Mesendoderm (in vitro differentiated cells): ENCODE data around the gene CPNE8.
"Not testable (repeated sequence)": the region's sequence is repeated elsewhere in the genome, so short reads cannot be mapped to it uniquely, and the experiment has no call there.

Source experiments
- DNase-seq: peaks from one replicate; pipeline ENCODE4 v3.0.0; 2013
- H2AK5ac ChIP-seq: 2 replicates; pipeline ENCODE4 v1.6.1; 2013; ENCODE audit warnings: low read length, inconsistent platforms
- H2BK120ac ChIP-seq: 2 replicates; pipeline ENCODE4 v1.6.1; 2013; ENCODE audit warnings: low read depth, mild to moderate bottlenecking, low read length, moderate library complexity, mixed read lengths
- H2BK15ac ChIP-seq: replicated peaks from 2 replicates; pipeline ENCODE4 v1.6.1; 2013; ENCODE audit warnings: low read depth, mild to moderate bottlenecking, moderate library complexity
- H2BK5ac ChIP-seq: 2 replicates; pipeline ENCODE4 v1.6.1; 2013; ENCODE audit warnings: low read length, inconsistent platforms
- H3K18ac ChIP-seq: 2 replicates; pipeline ENCODE4 v1.6.1; 2013; ENCODE audit warnings: mild to moderate bottlenecking, low read length, mixed read lengths
- H3K23ac ChIP-seq: one replicate; pipeline ENCODE4 v1.6.1; 2013; ENCODE audit warnings: low read length
- H3K27ac ChIP-seq: 2 replicates; pipeline ENCODE4 v1.5.1; 2013; ENCODE audit warnings: low read depth, mild to moderate bottlenecking, inconsistent platforms, low read length, moderate library complexity
- H3K27me3 ChIP-seq: 2 replicates; pipeline ENCODE4 v1.6.1; 2013; ENCODE audit warnings: low read length, control low read depth, mild to moderate bottlenecking, inconsistent platforms; ENCODE audit not compliant: insufficient read depth, poor library complexity
- H3K36me3 ChIP-seq: 2 replicates; pipeline ENCODE4 v1.6.1; 2013; ENCODE audit warnings: low read length, inconsistent platforms; ENCODE audit not compliant: control insufficient read depth, insufficient read depth
- H3K4ac ChIP-seq: one replicate; pipeline ENCODE4 v1.6.1; 2013; ENCODE audit warnings: low read depth, mild to moderate bottlenecking, low read length, moderate library complexity
- H3K4me1 ChIP-seq: 2 replicates; pipeline ENCODE4 v1.6.1; 2013; ENCODE audit warnings: low read depth, low read length, inconsistent platforms; ENCODE audit not compliant: control insufficient read depth
- H3K4me2 ChIP-seq: 2 replicates; pipeline ENCODE4 v1.6.1; 2013; ENCODE audit warnings: low read length
- H3K4me3 ChIP-seq: 2 replicates; pipeline ENCODE4 v1.5.1; 2013; ENCODE audit warnings: mild to moderate bottlenecking, low read length
- H3K56ac ChIP-seq: one replicate; pipeline ENCODE4 v1.6.1; 2013; ENCODE audit warnings: low read length
- H3K79me1 ChIP-seq: 2 replicates; pipeline ENCODE4 v1.6.1; 2013; ENCODE audit warnings: low read length, inconsistent platforms
- H3K79me2 ChIP-seq: 2 replicates; pipeline ENCODE4 v1.6.1; 2013; ENCODE audit warnings: mild to moderate bottlenecking, low read length; ENCODE audit not compliant: control insufficient read depth, insufficient read depth
- H3K9ac ChIP-seq: 2 replicates; pipeline ENCODE4 v1.6.1; 2013; ENCODE audit warnings: low read length, inconsistent platforms
- H4K5ac ChIP-seq: one replicate; pipeline ENCODE4 v1.6.1; 2013; ENCODE audit warnings: low read length
- H4K8ac ChIP-seq: one replicate; pipeline ENCODE4 v1.6.1; 2013; ENCODE audit warnings: low read depth, mild to moderate bottlenecking, control low read depth, low read length, moderate library complexity
- WGBS: extraction: QIAGEN DNeasy Blood & Tissue Kit; methylation state at CpG from one replicate; pipeline ENCODE4 v1.1.7; 2013; ENCODE audit warnings: low lambda C conversion rate, missing lambda C conversion rate; ENCODE audit not compliant: insufficient coverage; ENCODE audit errors: extremely low coverage; 5-methylcytosine and 5-hydroxymethylcytosine counted together

Gene CPNE8

GRCh38 chr12:38742496-38742895 lies 162.9 kb downstream of the CPNE8 start:
- H3K4me1 ChIP-seq, H4K8ac ChIP-seq, H3K79me1 ChIP-seq, H3K18ac ChIP-seq, H2AK5ac ChIP-seq, H3K4me2 ChIP-seq, H3K79me2 ChIP-seq, DNase-seq, H3K23ac ChIP-seq, H3K36me3 ChIP-seq, H3K27ac ChIP-seq, H2BK5ac ChIP-seq, H2BK15ac ChIP-seq, H3K9ac ChIP-seq, H2BK120ac ChIP-seq, H3K27me3 ChIP-seq, H4K5ac ChIP-seq, H3K4ac ChIP-seq, H3K4me3 ChIP-seq, H3K56ac ChIP-seq: not testable (repeated sequence)
- WGBS, result no CpG with 5 or more reads among the region's 1 CpG

- H3K4ac ChIP-seq, result no peak overlapping the region
- no peak overlapping the region for H2AK5ac ChIP-seq
- H2BK15ac ChIP-seq, result no peak overlapping the region
- no peak overlapping the region for H2BK120ac ChIP-seq
- H3K4me1 ChIP-seq, result no peaks in the 10 kb centered on the region
- H3K18ac ChIP-seq, result no peak overlapping the region
- no peak overlapping the region for H4K5ac ChIP-seq
- WGBS, result no CpG with 5 or more reads among the region's 3 CpGs
- no peak overlapping the region for H3K4me3 ChIP-seq
- no peak overlapping the region for H3K56ac ChIP-seq
- no peak overlapping the region for H3K9ac ChIP-seq
- H3K4me2 ChIP-seq, result no peak overlapping the region
- no peak for DNase-seq
- H3K23ac ChIP-seq, result no peak overlapping the region
- H3K36me3 ChIP-seq, result no peaks in the 10 kb centered on the region
- H2BK5ac ChIP-seq, result no peak overlapping the region
- H3K27me3 ChIP-seq, result no peaks in the 10 kb centered on the region
- H3K79me2 ChIP-seq, result no peaks in the 10 kb centered on the region
- no peak overlapping the region for H3K27ac ChIP-seq
- no peaks in the 10 kb centered on the region for H3K79me1 ChIP-seq
- H4K8ac ChIP-seq, result no peak overlapping the region
These were observed 168.6 kb downstream of the CPNE8 start for GRCh38 chr12:38736821-38737220.

- Histone ChIP-seq H2BK5ac (no peak overlapping the region), H4K5ac (no peak overlapping the region), H3K56ac (no peak overlapping the region), H2BK120ac (no peak overlapping the region), H2AK5ac (no peak overlapping the region), H3K4me1 (no peaks in the 10 kb centered on the region), H2BK15ac (no peak overlapping the region), H3K18ac (no peak overlapping the region), H4K8ac (no peak overlapping the region), H3K27me3 (no peaks in the 10 kb centered on the region), H3K4ac (no peak overlapping the region), H3K4me2 (no peak overlapping the region), H3K36me3 (no peaks in the 10 kb centered on the region), H3K4me3 (no peak overlapping the region), H3K9ac (no peak overlapping the region), H3K27ac (no peak overlapping the region), H3K79me2 (no peaks in the 10 kb centered on the region), H3K79me1 (no peaks in the 10 kb centered on the region), H3K23ac (no peak overlapping the region)
- DNase-seq, result no peak
These were observed 172.6 kb downstream of the CPNE8 start for GRCh38 chr12:38732761-38733160.

GRCh38 chr12:38728894-38729293 lies 176.5 kb downstream of the CPNE8 start:
- no peak overlapping the region for H2BK120ac ChIP-seq
- no peak overlapping the region for H4K5ac ChIP-seq
- H3K4me2 ChIP-seq, result no peak overlapping the region
- H4K8ac ChIP-seq, result no peak overlapping the region
- no peak overlapping the region for H3K23ac ChIP-seq
- no CpG with 5 or more reads among the region's 1 CpG for WGBS
- no peaks in the 10 kb centered on the region for H3K79me1 ChIP-seq
- H3K4ac ChIP-seq, result no peak overlapping the region
- no peak overlapping the region for H3K4me3 ChIP-seq
- no peak for DNase-seq
- H3K27ac ChIP-seq, result no peak overlapping the region
- H3K18ac ChIP-seq, result no peak overlapping the region
- H3K9ac ChIP-seq, result no peak overlapping the region
- no peak overlapping the region for H2AK5ac ChIP-seq
- no peak overlapping the region for H2BK5ac ChIP-seq
- H3K27me3 ChIP-seq, result no peaks in the 10 kb centered on the region
- no peak overlapping the region for H2BK15ac ChIP-seq
- H3K56ac ChIP-seq, result no peak overlapping the region
- no peaks in the 10 kb centered on the region for H3K4me1 ChIP-seq
- H3K79me2 ChIP-seq, result no peaks in the 10 kb centered on the region
- H3K36me3 ChIP-seq, result no peaks in the 10 kb centered on the region

- no peak overlapping the region for H2AK5ac ChIP-seq
- no peak overlapping the region for H2BK15ac ChIP-seq
- H2BK5ac ChIP-seq, result no peak overlapping the region
- H3K79me1 ChIP-seq, result no peaks in the 10 kb centered on the region
- H3K4ac ChIP-seq, result no peak overlapping the region
- DNase-seq, result no peak
- WGBS, result no CpG with 5 or more reads among the region's 10 CpGs
- no peak overlapping the region for H3K4me3 ChIP-seq
- H3K27me3 ChIP-seq, result no peaks in the 10 kb centered on the region
- H3K36me3 ChIP-seq, result no peaks in the 10 kb centered on the region
- no peak overlapping the region for H3K4me2 ChIP-seq
- H3K27ac ChIP-seq, result no peak overlapping the region
- H3K23ac ChIP-seq, result no peak overlapping the region
- no peaks in the 10 kb centered on the region for H3K79me2 ChIP-seq
- no peak overlapping the region for H4K5ac ChIP-seq
- no peaks in the 10 kb centered on the region for H3K4me1 ChIP-seq
- no peak overlapping the region for H2BK120ac ChIP-seq
- H3K56ac ChIP-seq, result no peak overlapping the region
- H3K18ac ChIP-seq, result no peak overlapping the region
- no peak overlapping the region for H4K8ac ChIP-seq
- H3K9ac ChIP-seq, result no peak overlapping the region
These were observed 183.7 kb downstream of the CPNE8 start for GRCh38 chr12:38721611-38722252.

- H3K4me1 ChIP-seq, result no peaks in the 10 kb centered on the region
- no peaks in the 10 kb centered on the region for H3K36me3 ChIP-seq
- no peak overlapping the region for H3K23ac ChIP-seq
- no peak overlapping the region for H4K8ac ChIP-seq
- no peak overlapping the region for H3K4ac ChIP-seq
- H3K79me2 ChIP-seq, result no peaks in the 10 kb centered on the region
- H4K5ac ChIP-seq, result no peak overlapping the region
- no peak overlapping the region for H3K27ac ChIP-seq
- H3K18ac ChIP-seq, result no peak overlapping the region
- no peak overlapping the region for H3K9ac ChIP-seq
- no peak overlapping the region for H2BK15ac ChIP-seq
- H2AK5ac ChIP-seq, result no peak overlapping the region
- no peak overlapping the region for H2BK5ac ChIP-seq
- DNase-seq, result no peak
- no peak overlapping the region for H3K4me2 ChIP-seq
- H3K56ac ChIP-seq, result no peak overlapping the region
- WGBS, result no CpG with 5 or more reads among the region's 9 CpGs
- no peaks in the 10 kb centered on the region for H3K27me3 ChIP-seq
- no peaks in the 10 kb centered on the region for H3K79me1 ChIP-seq
- no peak overlapping the region for H3K4me3 ChIP-seq
- H2BK120ac ChIP-seq, result no peak overlapping the region
These were observed 184.7 kb downstream of the CPNE8 start for GRCh38 chr12:38720661-38721060.
